ENCODE data around the gene PHYKPL.

The PHYKPL gene

DNA sequence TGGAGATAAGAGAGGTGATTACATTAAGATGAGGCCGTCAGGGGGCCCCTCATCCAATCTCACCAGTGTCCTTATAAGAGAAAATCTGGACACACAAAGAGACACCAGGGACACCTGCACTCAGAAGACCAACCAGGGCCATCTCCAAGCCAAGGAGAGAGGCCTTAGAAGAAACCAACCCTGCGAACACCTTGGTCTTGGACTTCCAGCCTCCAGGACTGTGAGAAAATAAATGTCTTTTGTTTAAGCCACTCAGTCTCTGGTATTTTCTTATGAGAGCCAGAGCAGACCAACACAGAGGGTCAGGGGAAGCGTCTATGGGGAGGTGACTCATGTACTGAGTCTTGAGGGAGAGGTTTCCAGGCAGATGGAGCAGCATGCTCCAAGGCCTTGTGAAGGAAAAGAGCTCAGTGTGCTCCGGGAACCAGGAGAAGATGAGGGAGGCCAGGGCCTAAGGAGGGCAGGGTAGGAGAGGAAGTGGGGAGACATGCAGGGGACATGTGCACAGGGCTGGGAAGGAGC lies 5.4 kb downstream of the PHYKPL start:
- no peak overlapping the region for H3K4me3 ChIP-seq (ENCODE audit: control insufficient read depth, low read depth, low read length)
- no peak for TF ChIP-seq CTCF (IDR thresholded peaks at IDR 0.05; ENCODE audit: control insufficient read depth, insufficient read depth, low read depth, low read length, missing control alignments)
- DNase-seq (ENCODE audit: low read depth): no peak

DNA sequence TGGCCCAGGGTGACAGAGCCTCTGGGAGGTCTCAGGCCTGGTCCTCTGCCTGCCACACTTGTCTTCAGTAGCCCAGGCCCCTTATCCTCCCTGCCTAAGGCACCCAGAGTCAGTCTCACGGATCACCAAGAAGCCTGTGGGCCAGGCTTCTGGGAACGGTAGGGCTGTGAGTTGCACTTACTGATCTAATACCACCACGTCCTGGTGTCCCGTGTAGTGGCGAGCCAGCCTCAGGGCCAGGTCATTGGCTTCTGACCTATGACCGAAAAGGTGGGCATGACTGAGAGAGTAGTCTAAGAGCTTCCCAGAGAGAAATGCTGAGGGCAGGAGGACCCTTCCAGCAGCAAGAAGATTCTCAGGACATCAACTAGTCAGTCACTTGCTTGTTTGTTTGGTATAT lies 7.4 kb downstream of the PHYKPL start:
- DNase-seq (ENCODE audit: low read depth): no peak
- H3K4me3 ChIP-seq (ENCODE audit: control insufficient read depth, low read depth, low read length): no peak overlapping the region
- no peak for TF ChIP-seq CTCF (IDR thresholded peaks at IDR 0.05; ENCODE audit: control insufficient read depth, insufficient read depth, low read depth, low read length, missing control alignments)

DNA sequence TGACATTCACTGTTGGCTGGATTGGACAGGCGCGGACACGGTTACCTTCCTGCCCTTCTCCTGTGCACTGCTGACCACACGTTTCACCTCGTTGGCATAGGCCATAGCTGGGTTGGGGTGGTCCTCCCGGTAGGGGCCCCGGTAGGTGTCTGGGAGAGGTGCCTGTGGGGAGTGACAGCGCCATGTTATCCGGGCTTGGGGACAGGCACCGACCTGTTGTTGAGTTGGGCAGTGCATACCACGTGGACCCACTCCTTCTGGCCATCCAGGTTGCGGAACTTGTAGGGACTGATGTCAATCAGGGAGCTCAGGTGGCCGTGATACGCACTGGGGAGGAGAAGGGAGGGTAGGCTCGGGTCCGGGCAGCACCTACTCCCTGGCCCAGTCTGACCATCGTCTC lies 8.2 kb downstream of the PHYKPL start:
- TF ChIP-seq CTCF (IDR thresholded peaks at IDR 0.05; ENCODE audit: control insufficient read depth, insufficient read depth, low read depth, low read length, missing control alignments): no peak
- no peak for DNase-seq (ENCODE audit: low read depth)

DNA sequence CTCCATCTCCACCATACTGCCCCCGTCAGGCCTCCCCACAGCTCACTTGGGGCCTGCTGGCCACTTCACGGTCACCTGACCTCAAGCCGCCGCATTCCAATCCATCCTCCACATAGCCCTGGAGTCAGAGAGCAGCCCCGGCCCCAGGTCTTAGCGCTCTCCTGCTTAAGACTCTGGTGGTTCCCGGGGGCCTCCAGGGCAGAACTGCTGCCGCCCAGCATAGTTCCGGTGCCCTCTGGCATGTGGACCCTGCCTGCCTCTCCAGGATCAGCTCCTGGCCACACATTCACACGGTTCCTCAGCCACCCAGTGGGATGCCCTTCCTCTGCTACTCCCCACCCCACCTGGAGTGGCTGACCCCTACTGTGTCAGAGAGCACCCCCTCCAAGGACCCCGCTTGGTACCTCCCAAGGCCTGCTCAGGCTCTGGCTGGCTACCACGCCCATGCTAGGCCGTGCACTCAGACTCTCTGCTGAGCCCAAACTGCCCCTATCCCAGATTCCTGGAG lies 8.7 kb downstream of the PHYKPL start:
- no peak for TF ChIP-seq CTCF (IDR thresholded peaks at IDR 0.05; ENCODE audit: control insufficient read depth, insufficient read depth, low read depth, low read length, missing control alignments)
- no peak for DNase-seq (ENCODE audit: low read depth)
- no peak overlapping the region for H3K4me3 ChIP-seq (ENCODE audit: control insufficient read depth, low read depth, low read length)

More for the DNA sequence above, 8.2 kb downstream of the PHYKPL start:
- no peak overlapping the region for H3K4me3 ChIP-seq (ENCODE audit: control insufficient read depth, low read depth, low read length)

DNA sequence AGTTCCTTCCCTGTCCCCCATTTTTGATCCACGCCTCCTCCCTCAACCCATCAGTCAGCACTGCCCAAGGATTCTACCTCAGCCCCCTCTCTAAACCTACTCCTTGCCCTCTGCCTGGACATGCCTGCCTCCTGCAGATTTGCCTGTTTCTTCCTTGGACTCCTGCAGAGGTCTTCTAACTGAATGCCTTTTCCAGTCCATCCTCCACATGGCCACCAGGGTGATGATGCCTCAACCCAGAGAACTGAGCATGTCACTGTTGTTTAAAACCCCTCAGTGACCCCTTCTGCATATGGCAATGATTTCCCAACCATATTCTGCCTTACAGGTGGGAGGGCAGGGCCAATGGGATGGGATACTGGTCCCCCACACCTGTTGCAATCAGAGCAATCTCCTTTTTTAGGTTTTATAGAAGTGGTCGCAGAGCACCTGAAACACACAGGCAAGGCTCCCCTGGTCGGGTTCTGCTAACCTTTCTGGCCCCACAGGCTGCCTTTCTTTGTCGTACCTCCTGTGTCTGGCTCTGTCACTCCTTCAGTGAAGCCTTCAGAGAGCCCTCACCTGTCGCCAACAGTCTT lies 9.3 kb downstream of the PHYKPL start:
- no peak for TF ChIP-seq CTCF (IDR thresholded peaks at IDR 0.05; ENCODE audit: control insufficient read depth, insufficient read depth, low read depth, low read length, missing control alignments)
- no peak for DNase-seq (ENCODE audit: low read depth)
- no peak overlapping the region for H3K4me3 ChIP-seq (ENCODE audit: control insufficient read depth, low read depth, low read length)

GRCh38 chr5:178222292-178222691 lies 10.3 kb downstream of the PHYKPL start:
- no peak overlapping the region for H3K4me3 ChIP-seq (ENCODE audit: control insufficient read depth, low read depth, low read length)
- no peak for DNase-seq (ENCODE audit: low read depth)
- no peak for TF ChIP-seq CTCF (IDR thresholded peaks at IDR 0.05; ENCODE audit: control insufficient read depth, insufficient read depth, low read depth, low read length, missing control alignments)

Data from AG09309 (cell line).